Lower leg skin (tissue), 3 donors: ENCODE measurements around the gene TOMM70.

Source experiments
- CTCF ChIP-seq, 3 donors: fragments of 450-650 bp; IDR thresholded peaks; one replicate each; pipeline ENCODE4 v1.5.1; 2016; ENCODE audit warnings: antibody characterized with exemption in 3 of 3, mild to moderate bottlenecking in 3 of 3, moderate library complexity in 2 of 3
- POLR2A ChIP-seq, 2 donors: fragments of 450-650 bp; IDR thresholded peaks; one replicate each; pipeline ENCODE4 v1.6.1; 2016 to 2017; ENCODE audit warnings: antibody characterized with exemption in 2 of 2, mild to moderate bottlenecking in 1 of 2, moderate library complexity in 1 of 2

- TF ChIP-seq POLR2A (IDR thresholded peaks at IDR 0.05) = no peak
- no peak for TF ChIP-seq CTCF (IDR thresholded peaks at IDR 0.05)
These were observed 7.2 kb upstream of the TOMM70 start for GRCh38 chr3:100407977-100408532.
